HepG2 (cell line): ENCODE results near the gene CCDC148. TPM values are rescaled to one million over a fixed set of nuclear protein-coding genes. Genes with fewer than 3 reads are reported as not detected.

ENCODE experiments used
- CBFB ChIP-seq: sonication (generic); formaldehyde crosslinking; IDR thresholded peaks from 2 replicates; pipeline ENCODE4 v1.4.0; 2020; ENCODE audit warnings: missing genetic modification reagents
- CC2D1A ChIP-seq: sonication (generic); formaldehyde crosslinking; IDR thresholded peaks from 2 replicates; pipeline ENCODE4 v1.8.1; 2023; ENCODE audit warnings: mild to moderate bottlenecking, missing genetic modification reagents
- CCDC6 ChIP-seq: sonication (generic); formaldehyde crosslinking; IDR thresholded peaks from 2 replicates; pipeline ENCODE4 v1.8.1; 2022; ENCODE audit warnings: mild to moderate bottlenecking, missing genetic modification reagents, moderate library complexity
- CERS6 ChIP-seq: sonication (generic); formaldehyde crosslinking; IDR thresholded peaks from 2 replicates; pipeline ENCODE4 v1.5.0; 2020; ENCODE audit warnings: missing genetic modification reagents
- HOXA3 ChIP-seq: sonication (generic); formaldehyde crosslinking; IDR thresholded peaks from 2 replicates; pipeline ENCODE4 v1.5.0; 2020; ENCODE audit warnings: missing genetic modification reagents
- HOXA9 ChIP-seq: sonication (generic); formaldehyde crosslinking; IDR thresholded peaks from 2 replicates; pipeline ENCODE4 v1.8.1; 2022; ENCODE audit warnings: missing genetic modification reagents, mild to moderate bottlenecking, moderate library complexity, borderline replicate concordance
- JUN ChIP-seq: sonication (generic); formaldehyde crosslinking; IDR thresholded peaks from 2 replicates; pipeline ENCODE4 v1.4.0; 2020; ENCODE audit warnings: mild to moderate bottlenecking, missing genetic modification reagents
- MTF2 ChIP-seq: sonication (generic); formaldehyde crosslinking; IDR thresholded peaks from 2 replicates; pipeline ENCODE4 v1.5.0; 2020; ENCODE audit warnings: missing genetic modification reagents, borderline replicate concordance
- NCOA1 ChIP-seq: sonication (generic); formaldehyde crosslinking; IDR thresholded peaks from 2 replicates; pipeline ENCODE4 v1.9.0; 2021; ENCODE audit warnings: missing genetic modification reagents
- NONO ChIP-seq, 2 experiments: fragments of 450-650 bp in 1 of 2; sonication (generic) in 1 of 2; formaldehyde crosslinking in 1 of 2; IDR thresholded peaks in 1 of 2; conservative IDR thresholded peaks in 1 of 2; 2 replicates each; pipeline versions ENCODE4 v1.6.1 to v1.8.0; 2017 to 2022; ENCODE audit warnings: mild to moderate bottlenecking in 1 of 2, missing genetic modification reagents in 1 of 2, moderate library complexity in 1 of 2
- RFX5 ChIP-seq: IDR thresholded peaks from 2 replicates; pipeline ENCODE4 v1.6.1; 2011; ENCODE audit warnings: low read depth, low read length, improper control_type of control experiment
- SAFB2 ChIP-seq: sonication (generic); formaldehyde crosslinking; IDR thresholded peaks from 2 replicates; pipeline ENCODE4 v1.5.1; 2020; ENCODE audit warnings: missing genetic modification reagents, low read depth, mild to moderate bottlenecking, borderline replicate concordance
- SRSF1 ChIP-seq: fragments of 200-400 bp; formaldehyde crosslinking; optimal IDR thresholded peaks from 2 replicates; pipeline ENCODE3; 2017; ENCODE audit warnings: mild to moderate bottlenecking, low read depth, low read length, moderate library complexity
- THAP8 ChIP-seq: sonication (generic); formaldehyde crosslinking; IDR thresholded peaks from 2 replicates; pipeline ENCODE4 v1.5.1; 2020; ENCODE audit warnings: missing genetic modification reagents, mild to moderate bottlenecking, borderline replicate concordance
- TIGD3 ChIP-seq: sonication (generic); formaldehyde crosslinking; IDR thresholded peaks from 2 replicates; pipeline ENCODE4 v1.5.1; 2020; ENCODE audit warnings: mild to moderate bottlenecking, missing genetic modification reagents, borderline replicate concordance
- ZBTB2 ChIP-seq: sonication (generic); formaldehyde crosslinking; IDR thresholded peaks from 2 replicates; pipeline ENCODE4 v1.8.0; 2022; ENCODE audit warnings: low read depth, missing genetic modification reagents
- ZBTB21 ChIP-seq: sonication (generic); formaldehyde crosslinking; IDR thresholded peaks from 2 replicates; pipeline ENCODE4 v1.4.0; 2020; ENCODE audit warnings: missing genetic modification reagents
- ZNF17 ChIP-seq: sonication (generic); formaldehyde crosslinking; IDR thresholded peaks from 2 replicates; pipeline ENCODE4 v1.5.0; 2020; ENCODE audit warnings: mild to moderate bottlenecking, missing genetic modification reagents
- ZNF232 ChIP-seq: sonication (generic); formaldehyde crosslinking; IDR thresholded peaks from 2 replicates; pipeline ENCODE4 v1.4.0; 2020; ENCODE audit warnings: missing genetic modification reagents, borderline replicate concordance
- ZNF337 ChIP-seq: sonication (generic); formaldehyde crosslinking; IDR thresholded peaks from 2 replicates; pipeline ENCODE4 v1.5.1; 2020; ENCODE audit warnings: missing genetic modification reagents, low read depth, mild to moderate bottlenecking, borderline replicate concordance
- polyA plus RNA-seq, 8 experiments: library from polyadenylated mRNA; depleted of rRNA in 3 of 8; stranded (reverse) in 7 of 8; unstranded in 1 of 8; fragments of >200 nt; fragmentation: Illumina TruSeq in 4 of 8; extraction: Trizol in 4 of 8; gene quantifications; 2 replicates each; pipeline versions ENCODE4 v1.2.1 to v1.2.3, GENCODE V29; 2011 to 2016; ENCODE audit warnings: low read depth in 4 of 8, missing spikeins in 1 of 8, mixed read lengths in 1 of 8; ENCODE audit not compliant: insufficient read depth in 1 of 8
- total RNA-seq, 5 experiments: library from RNA; depleted of rRNA; stranded (reverse); fragments of >200 nt; fragmentation: Illumina TruSeq; extraction: Trizol; gene quantifications; 2 replicates each; pipeline ENCODE4 v1.2.3, GENCODE V29; 2016; ENCODE audit warnings: low read depth in 1 of 5
- TF ChIP-seq, protein P1 (sequence below): sonication (generic); formaldehyde crosslinking; IDR thresholded peaks from 2 replicates; pipeline ENCODE4 v1.5.0; 2020; ENCODE audit warnings: missing genetic modification reagents
- TF ChIP-seq, protein P2 (sequence below): sonication (generic); formaldehyde crosslinking; IDR thresholded peaks from 2 replicates; pipeline ENCODE4 v1.4.0; 2020; ENCODE audit warnings: mild to moderate bottlenecking, low read depth, missing genetic modification reagents

Gene CCDC148
- total and polyA plus RNA-seq, 2 of the 13 experiments (the other 11 are each of a cell fraction or from before 2014, with no cell fraction given), result 0.30 to 0.49 TPM

- TF ChIP-seq SRSF1 (no peak), NONO (IDR thresholded peaks at IDR 0.05) (no peak), NONO (CRISPR knock-in tag; conservative IDR thresholded peaks at IDR 0.05) (no peak; the same call in 1 of the 2 replicates), CERS6 (CRISPR knock-in tag) (no peak), ZBTB2 (CRISPR knock-in tag) (no peak), THAP8 (CRISPR knock-in tag) (no peak), CC2D1A (CRISPR knock-in tag) (no peak), CBFB (CRISPR knock-in tag) (peak; percentile 82), ZNF337 (peak; percentile 56; the same call in 1 of the 2 replicates), ZNF17 (no peak), SAFB2 (CRISPR knock-in tag) (no peak; the same call in 1 of the 2 replicates), NCOA1 (peak; percentile 59; the same call in 1 of the 2 replicates), HOXA9 (CRISPR knock-in tag) (no peak), TIGD3 (CRISPR knock-in tag) (no peak), HOXA3 (CRISPR knock-in tag) (peak; percentile 65), CCDC6 (CRISPR knock-in tag) (no peak; the same call in 1 of the 2 replicates), JUN (CRISPR knock-in tag) (no peak), ZBTB21 (CRISPR knock-in tag) (no peak), RFX5 (no peak), ZNF232 (CRISPR knock-in tag) (no peak), MTF2 (CRISPR knock-in tag) (no peak)
- TF ChIP-seq, protein P1, sequence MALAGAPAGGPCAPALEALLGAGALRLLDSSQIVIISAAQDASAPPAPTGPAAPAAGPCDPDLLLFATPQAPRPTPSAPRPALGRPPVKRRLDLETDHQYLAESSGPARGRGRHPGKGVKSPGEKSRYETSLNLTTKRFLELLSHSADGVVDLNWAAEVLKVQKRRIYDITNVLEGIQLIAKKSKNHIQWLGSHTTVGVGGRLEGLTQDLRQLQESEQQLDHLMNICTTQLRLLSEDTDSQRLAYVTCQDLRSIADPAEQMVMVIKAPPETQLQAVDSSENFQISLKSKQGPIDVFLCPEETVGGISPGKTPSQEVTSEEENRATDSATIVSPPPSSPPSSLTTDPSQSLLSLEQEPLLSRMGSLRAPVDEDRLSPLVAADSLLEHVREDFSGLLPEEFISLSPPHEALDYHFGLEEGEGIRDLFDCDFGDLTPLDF (CRISPR knock-in tag), result no peak
- TF ChIP-seq, protein P2, sequence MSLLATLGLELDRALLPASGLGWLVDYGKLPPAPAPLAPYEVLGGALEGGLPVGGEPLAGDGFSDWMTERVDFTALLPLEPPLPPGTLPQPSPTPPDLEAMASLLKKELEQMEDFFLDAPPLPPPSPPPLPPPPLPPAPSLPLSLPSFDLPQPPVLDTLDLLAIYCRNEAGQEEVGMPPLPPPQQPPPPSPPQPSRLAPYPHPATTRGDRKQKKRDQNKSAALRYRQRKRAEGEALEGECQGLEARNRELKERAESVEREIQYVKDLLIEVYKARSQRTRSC (CRISPR knock-in tag), result no peak
Measured at GRCh38 chr2:158130832-158131473, 325.6 kb downstream of the CCDC148 start (continued).
